Measurements from ENCODE around the gene AURKAIP1.

AURKAIP1 gene

DNA sequence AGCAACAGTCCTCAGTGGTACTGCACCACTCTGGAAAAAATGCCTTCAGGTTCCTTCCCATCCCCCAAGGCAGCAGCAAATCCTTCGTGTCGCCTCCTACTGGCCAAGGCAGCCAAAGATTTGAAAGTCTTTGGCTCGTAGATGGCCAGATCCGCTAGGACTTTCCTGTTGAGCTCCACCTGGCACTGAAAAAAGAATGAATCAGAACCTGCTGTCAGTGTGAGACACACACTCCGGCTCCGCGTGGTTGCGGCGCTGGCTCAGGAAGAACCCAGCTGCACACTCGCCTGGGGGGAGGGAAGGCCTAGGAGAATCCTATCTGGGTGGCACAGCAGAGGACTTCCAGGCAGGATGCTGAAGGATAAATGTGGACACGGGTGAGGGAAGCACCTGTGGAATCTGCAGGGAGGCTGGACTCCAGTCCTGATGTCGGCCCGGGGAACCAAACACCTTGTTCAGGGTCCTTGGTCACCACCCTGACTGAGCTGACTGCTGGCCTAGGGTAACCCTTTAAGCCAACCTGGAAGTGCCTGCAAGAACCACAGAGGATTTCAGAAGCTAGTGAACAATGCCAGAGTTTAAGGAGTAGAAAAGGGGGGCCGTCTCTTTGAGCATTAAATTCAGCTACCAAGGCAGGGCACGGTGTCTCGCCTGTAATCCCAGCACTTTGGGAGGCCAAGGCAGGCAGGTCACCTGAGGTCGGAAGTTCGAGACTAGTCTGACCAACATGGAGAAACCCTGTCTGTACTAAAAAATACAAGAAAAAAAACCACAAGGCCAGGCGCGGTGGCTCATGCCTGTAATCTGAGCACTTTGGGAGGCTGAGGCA lies 27.3 kb upstream of the AURKAIP1 start:
- no peak overlapping the region for H3K4me3 ChIP-seq (ENCODE audit: control insufficient read depth, low read depth, low read length)
- DNase-seq (ENCODE audit: low read depth) = peak; percentile 18
- TF ChIP-seq, protein P1, sequence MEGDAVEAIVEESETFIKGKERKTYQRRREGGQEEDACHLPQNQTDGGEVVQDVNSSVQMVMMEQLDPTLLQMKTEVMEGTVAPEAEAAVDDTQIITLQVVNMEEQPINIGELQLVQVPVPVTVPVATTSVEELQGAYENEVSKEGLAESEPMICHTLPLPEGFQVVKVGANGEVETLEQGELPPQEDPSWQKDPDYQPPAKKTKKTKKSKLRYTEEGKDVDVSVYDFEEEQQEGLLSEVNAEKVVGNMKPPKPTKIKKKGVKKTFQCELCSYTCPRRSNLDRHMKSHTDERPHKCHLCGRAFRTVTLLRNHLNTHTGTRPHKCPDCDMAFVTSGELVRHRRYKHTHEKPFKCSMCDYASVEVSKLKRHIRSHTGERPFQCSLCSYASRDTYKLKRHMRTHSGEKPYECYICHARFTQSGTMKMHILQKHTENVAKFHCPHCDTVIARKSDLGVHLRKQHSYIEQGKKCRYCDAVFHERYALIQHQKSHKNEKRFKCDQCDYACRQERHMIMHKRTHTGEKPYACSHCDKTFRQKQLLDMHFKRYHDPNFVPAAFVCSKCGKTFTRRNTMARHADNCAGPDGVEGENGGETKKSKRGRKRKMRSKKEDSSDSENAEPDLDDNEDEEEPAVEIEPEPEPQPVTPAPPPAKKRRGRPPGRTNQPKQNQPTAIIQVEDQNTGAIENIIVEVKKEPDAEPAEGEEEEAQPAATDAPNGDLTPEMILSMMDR (IDR thresholded peaks at IDR 0.05; ENCODE audit: control insufficient read depth, insufficient read depth, low read depth, low read length, missing control alignments) = peak; percentile 80

GRCh38 chr1:1401457-1402010 lies 26.5 kb upstream of the AURKAIP1 start:
- DNase-seq (ENCODE audit: low read depth) = no peak
- TF ChIP-seq, protein P1 (IDR thresholded peaks at IDR 0.05; ENCODE audit: control insufficient read depth, insufficient read depth, low read depth, low read length, missing control alignments) = no peak
- H3K4me3 ChIP-seq (ENCODE audit: control insufficient read depth, low read depth, low read length) = no peak overlapping the region

DNA sequence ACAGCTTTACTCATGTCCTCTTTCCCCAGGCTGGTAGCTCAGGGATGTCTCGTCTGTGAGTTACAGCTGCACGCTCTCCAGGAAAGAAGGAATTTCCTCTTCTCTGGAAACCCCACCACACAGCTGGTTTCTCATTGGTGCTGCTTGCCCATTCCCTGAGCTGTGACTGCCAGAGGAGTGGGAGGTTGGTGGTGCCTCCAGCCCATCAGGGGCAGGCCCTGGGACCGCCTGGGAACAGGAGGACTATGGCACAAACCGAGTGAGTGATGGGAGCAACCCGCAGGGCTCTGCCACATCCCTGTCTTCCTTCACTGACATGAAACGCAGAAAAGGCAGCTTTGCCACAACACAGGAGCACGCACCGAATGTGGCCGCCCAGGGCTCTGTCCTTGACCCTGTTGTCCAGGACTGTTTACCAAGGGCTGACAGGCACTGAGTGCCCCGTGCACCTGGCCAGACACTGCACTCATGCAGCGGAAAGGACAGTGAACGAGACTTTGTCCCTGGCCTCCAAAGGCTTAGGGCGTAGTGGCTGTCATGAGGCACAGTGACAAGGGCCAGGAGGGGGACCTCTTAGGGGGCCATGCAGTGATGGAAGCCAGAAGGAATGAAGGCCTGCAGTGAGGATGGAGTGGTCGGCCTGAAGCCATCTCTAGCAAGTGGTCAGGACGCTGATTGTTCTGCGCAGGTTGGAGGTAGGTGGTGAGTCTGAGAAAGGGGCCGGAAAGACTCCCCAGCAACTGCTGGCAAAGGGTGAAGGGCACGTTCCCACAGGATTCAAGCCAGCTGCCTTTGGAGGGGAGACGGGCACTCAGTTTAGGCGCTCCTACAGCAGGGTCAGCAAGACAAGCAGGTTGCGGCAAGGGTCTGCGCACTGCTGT lies 25.8 kb upstream of the AURKAIP1 start:
- peak overlapping the region; percentile 91 for H3K4me3 ChIP-seq (ENCODE audit: control insufficient read depth, low read depth, low read length)
- no peak for DNase-seq (ENCODE audit: low read depth)
- TF ChIP-seq, protein P1 (IDR thresholded peaks at IDR 0.05; ENCODE audit: control insufficient read depth, insufficient read depth, low read depth, low read length, missing control alignments) = no peak

DNA sequence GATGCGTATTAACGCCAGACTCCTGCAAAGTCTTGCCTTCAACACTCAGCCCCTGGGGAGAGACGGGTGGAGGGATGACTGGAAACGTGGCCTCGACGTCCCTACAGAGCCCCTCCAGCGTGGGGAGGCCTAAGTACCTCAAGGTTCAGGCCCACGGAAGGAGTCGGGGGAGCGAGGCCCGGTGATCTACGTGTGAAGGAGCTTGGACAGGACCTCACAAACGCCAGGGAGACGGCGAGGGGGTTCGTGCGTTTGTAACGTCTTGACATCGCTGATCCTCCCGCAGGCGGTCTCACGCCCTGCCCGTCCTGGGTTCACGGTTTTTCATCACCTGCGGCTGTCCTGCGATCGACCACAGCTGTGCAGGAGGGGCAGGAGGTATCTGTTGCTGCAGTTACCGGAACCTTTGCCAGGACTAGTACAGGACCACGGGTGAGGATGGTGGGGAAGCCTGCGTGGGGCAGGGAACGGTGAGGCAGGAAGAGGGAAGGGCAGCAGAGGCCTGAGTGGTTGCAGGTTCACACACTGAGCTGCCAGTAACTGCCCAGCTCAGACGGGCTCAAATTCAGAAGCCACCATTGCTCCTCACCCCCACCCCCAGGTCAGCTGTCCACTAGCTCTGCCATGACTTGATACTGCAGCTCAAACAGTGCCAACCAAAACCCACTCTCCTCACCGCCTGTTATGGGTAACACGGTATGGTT lies 25.0 kb upstream of the AURKAIP1 start:
- peak overlapping the region; percentile 91 for H3K4me3 ChIP-seq (ENCODE audit: control insufficient read depth, low read depth, low read length)
- DNase-seq (ENCODE audit: low read depth) = no peak
- TF ChIP-seq, protein P1 (IDR thresholded peaks at IDR 0.05; ENCODE audit: control insufficient read depth, insufficient read depth, low read depth, low read length, missing control alignments) = no peak

DNA sequence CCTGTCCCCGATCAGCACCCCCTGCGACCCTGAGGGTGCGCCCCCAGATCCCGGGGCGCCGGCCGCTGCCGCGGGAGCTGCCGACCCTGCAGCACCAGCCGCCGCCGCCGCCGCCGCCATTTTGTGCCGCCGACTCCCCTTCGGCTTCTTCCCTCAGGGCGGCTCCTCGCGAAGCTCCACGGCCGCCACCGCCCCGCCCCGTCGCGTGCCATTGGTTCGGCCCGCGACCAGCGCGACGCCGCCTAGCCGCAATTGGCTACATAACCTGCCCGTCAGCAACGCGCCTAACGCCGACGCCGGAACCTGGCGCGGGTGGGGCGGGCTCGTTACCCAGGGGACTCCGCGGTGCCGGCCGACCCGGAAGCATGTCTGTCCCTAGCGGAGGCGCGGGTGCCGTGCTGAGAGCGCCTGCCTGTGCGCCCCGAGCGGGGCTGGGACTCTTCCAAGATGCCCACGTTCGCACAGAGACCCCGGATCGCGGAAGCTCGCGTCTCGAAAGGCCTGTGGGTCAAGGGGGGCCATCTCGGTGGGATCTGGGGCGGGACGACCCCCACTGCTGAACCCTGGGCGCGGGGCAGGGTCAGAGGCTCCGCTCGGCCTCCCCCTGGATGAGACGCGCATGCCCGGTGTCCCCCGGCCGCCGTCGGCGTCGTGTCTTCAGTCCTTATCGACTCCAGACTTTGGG lies 24.3 kb upstream of the AURKAIP1 start, which contains the start of gene CCNL2:
Gene CCNL2 (minus strand): TSS at position 149 of the 685 bp plus-strand sequence. CDS start 29 bp downstream, at position 120.
- H3K4me3 ChIP-seq (ENCODE audit: control insufficient read depth, low read depth, low read length) = peak within 1 kb of the TSS; percentile 91
- DNase-seq (ENCODE audit: low read depth) = peak; percentile 92
- TF ChIP-seq, protein P1 (IDR thresholded peaks at IDR 0.05; ENCODE audit: control insufficient read depth, insufficient read depth, low read depth, low read length, missing control alignments) = peak; percentile 56

All from AG09309 (cell line).